KMS-11 (cell line): ENCODE results near the gene CALML5.

ENCODE experiments used
- H2AFZ ChIP-seq: fragments of 200-600 bp; sonication (generic); 2 replicates; pipeline ENCODE4 v1.6.1; 2016; ENCODE audit warnings: antibody characterized with exemption, mixed run types, low read depth
- H3K27ac ChIP-seq: fragments of 200-600 bp; sonication (generic); 2 replicates; pipeline ENCODE4 v1.6.1; 2016; ENCODE audit warnings: mild to moderate bottlenecking, mixed run types
- H3K27me3 ChIP-seq: fragments of 200-600 bp; sonication (generic); 2 replicates; pipeline ENCODE4 v1.6.1; 2017; ENCODE audit warnings: mild to moderate bottlenecking, low read depth, mixed run types, moderate library complexity; ENCODE audit not compliant: insufficient read depth
- H3K36me3 ChIP-seq: fragments of 200-600 bp; sonication (generic); 2 replicates; pipeline ENCODE4 v1.6.1; 2017; ENCODE audit warnings: mild to moderate bottlenecking, mixed run types; ENCODE audit not compliant: insufficient read depth
- H3K4me1 ChIP-seq: fragments of 200-600 bp; sonication (generic); 2 replicates; pipeline ENCODE4 v1.6.1; 2016; ENCODE audit warnings: mild to moderate bottlenecking, low read depth, mixed run types; ENCODE audit not compliant: poor library complexity, severe bottlenecking
- H3K4me2 ChIP-seq: fragments of 200-600 bp; sonication (generic); 2 replicates; pipeline ENCODE4 v1.7.0; 2016; ENCODE audit warnings: mild to moderate bottlenecking, mixed run types
- H3K4me3 ChIP-seq: fragments of 200-600 bp; sonication (generic); IDR thresholded peaks from 2 replicates; pipeline ENCODE4 v1.6.1; 2017; ENCODE audit warnings: low read depth, low read length, mixed read lengths; ENCODE audit not compliant: insufficient read depth
- H3K79me2 ChIP-seq: fragments of 200-600 bp; sonication (generic); 2 replicates; pipeline ENCODE4 v1.6.1; 2016; ENCODE audit warnings: low read depth, mixed run types; ENCODE audit not compliant: insufficient read depth
- H3K9ac ChIP-seq: fragments of 200-600 bp; sonication (generic); 2 replicates; pipeline ENCODE4 v1.6.1; 2016; ENCODE audit warnings: mild to moderate bottlenecking, mixed run types
- H4K20me1 ChIP-seq: fragments of 200-600 bp; sonication (generic); 2 replicates; pipeline ENCODE4 v1.6.1; 2016; ENCODE audit warnings: mild to moderate bottlenecking, mixed run types; ENCODE audit not compliant: insufficient read depth
- CTCF ChIP-seq: fragments of 200-600 bp; sonication (generic); conservative IDR thresholded peaks from 2 replicates; pipeline ENCODE4 v1.6.1; 2017; ENCODE audit warnings: low read depth, mild to moderate bottlenecking, antibody characterized with exemption, low read length, moderate library complexity, mixed read lengths

The CALML5 gene

GRCh38 chr10:5467207-5467535 lies 32.2 kb downstream of the CALML5 start:
- Histone ChIP-seq H3K27ac (no peak overlapping the region), H3K9ac (no peak overlapping the region), H3K4me3 (no peak overlapping the region)

GRCh38 chr10:5466451-5467206 lies 32.7 kb downstream of the CALML5 start:
- no peak overlapping the region for H3K27ac ChIP-seq
- no peaks in the 10 kb centered on the region for H3K27me3 ChIP-seq
- H3K79me2 ChIP-seq = no peaks in the 10 kb centered on the region
- no peak for TF ChIP-seq CTCF
- H3K4me2 ChIP-seq = no peak overlapping the region
- no peak overlapping the region for H3K9ac ChIP-seq
- no peak overlapping the region for H2AFZ ChIP-seq
- no peaks in the 10 kb centered on the region for H3K36me3 ChIP-seq
- no peaks in the 10 kb centered on the region for H3K4me1 ChIP-seq
- H4K20me1 ChIP-seq = no peaks in the 10 kb centered on the region
- H3K4me3 ChIP-seq = no peak overlapping the region

More at GRCh38 chr10:5467207-5467535, 32.2 kb downstream of the CALML5 start:
- H3K36me3 ChIP-seq = no peaks in the 10 kb centered on the region
- H3K79me2 ChIP-seq = no peaks in the 10 kb centered on the region
- TF ChIP-seq CTCF = no peak
- H3K4me2 ChIP-seq = no peak overlapping the region
- H3K4me1 ChIP-seq = no peaks in the 10 kb centered on the region
- H3K27me3 ChIP-seq = no peaks in the 10 kb centered on the region
- no peak overlapping the region for H2AFZ ChIP-seq
- no peaks in the 10 kb centered on the region for H4K20me1 ChIP-seq

GRCh38 chr10:5465976-5466450 lies 33.4 kb downstream of the CALML5 start:
- Histone ChIP-seq H4K20me1 (no peaks in the 10 kb centered on the region), H3K79me2 (no peaks in the 10 kb centered on the region), H3K4me1 (no peaks in the 10 kb centered on the region), H3K27ac (no peak overlapping the region), H3K4me2 (no peak overlapping the region), H3K4me3 (no peak overlapping the region), H2AFZ (no peak overlapping the region), H3K9ac (no peak overlapping the region), H3K36me3 (no peaks in the 10 kb centered on the region), H3K27me3 (no peaks in the 10 kb centered on the region)
- no peak for TF ChIP-seq CTCF

GRCh38 chr10:5464546-5464945 lies 34.8 kb downstream of the CALML5 start:
- no peak overlapping the region for H3K4me3 ChIP-seq
- no peaks in the 10 kb centered on the region for H3K4me1 ChIP-seq
- TF ChIP-seq CTCF = no peak

More at GRCh38 chr10:5464546-5464945, 34.8 kb downstream of the CALML5 start:
- Histone ChIP-seq H3K36me3 (no peaks in the 10 kb centered on the region), H4K20me1 (no peaks in the 10 kb centered on the region), H3K79me2 (no peaks in the 10 kb centered on the region), H3K27me3 (no peaks in the 10 kb centered on the region), H2AFZ (no peak overlapping the region), H3K9ac (no peak overlapping the region), H3K27ac (no peak overlapping the region), H3K4me2 (no peak overlapping the region)
